ENCODE measurements around the gene SYT6.

Gene SYT6

GRCh38 chr1:114092186-114093062 is 61.2 kb downstream of the SYT6 start:
- no peak for DNase-seq (ENCODE audit: low read depth in 2 of 2)

GRCh38 chr1:114091711-114092110 is 62.0 kb downstream of the SYT6 start:
- no peak for DNase-seq (ENCODE audit: low read depth in 2 of 2)

GRCh38 chr1:114090738-114091505 is 62.7 kb downstream of the SYT6 start:
- no peak for DNase-seq (ENCODE audit: low read depth in 2 of 2)

- DNase-seq (ENCODE audit: low read depth in 2 of 2): no peak
These were observed 64.0 kb downstream of the SYT6 start for GRCh38 chr1:114089502-114090138.

- no peak for DNase-seq (ENCODE audit: low read depth in 2 of 2)
These were observed 65.0 kb downstream of the SYT6 start for GRCh38 chr1:114088392-114089299.

- DNase-seq (ENCODE audit: low read depth in 2 of 2): no peak
These were observed 66.2 kb downstream of the SYT6 start for GRCh38 chr1:114087495-114087894.

GRCh38 chr1:114086601-114087368 is 66.9 kb downstream of the SYT6 start:
- DNase-seq (ENCODE audit: low read depth in 2 of 2): no peak

- no peak for DNase-seq (ENCODE audit: low read depth in 2 of 2)
These were observed 70.6 kb downstream of the SYT6 start for GRCh38 chr1:114082867-114083585.

- no peak for DNase-seq (ENCODE audit: low read depth in 2 of 2)
These were observed 71.4 kb downstream of the SYT6 start for GRCh38 chr1:114082304-114082630.

- DNase-seq (ENCODE audit: low read depth in 2 of 2): no peak
These were observed 72.0 kb downstream of the SYT6 start for GRCh38 chr1:114081437-114082303.

GRCh38 chr1:114080511-114081436 is 72.9 kb downstream of the SYT6 start:
- DNase-seq (ENCODE audit: low read depth in 2 of 2): no peak

- DNase-seq (ENCODE audit: low read depth in 2 of 2): no peak
These were observed 74.0 kb downstream of the SYT6 start for GRCh38 chr1:114079596-114080190.

GRCh38 chr1:114078116-114078515 is 75.6 kb downstream of the SYT6 start:
- DNase-seq (ENCODE audit: low read depth in 2 of 2): no peak

GRCh38 chr1:114077188-114077587 is 76.5 kb downstream of the SYT6 start:
- DNase-seq (ENCODE audit: low read depth in 2 of 2): no peak

- no peak for DNase-seq (ENCODE audit: low read depth in 2 of 2)
These were observed 77.4 kb downstream of the SYT6 start for GRCh38 chr1:114076308-114076707.

GRCh38 chr1:114075546-114076242 is 78.0 kb downstream of the SYT6 start:
- DNase-seq (ENCODE audit: low read depth in 2 of 2): no peak

- no peak for DNase-seq (ENCODE audit: low read depth in 2 of 2)
These were observed 78.6 kb downstream of the SYT6 start for GRCh38 chr1:114075105-114075504.

Measured in stimulated activated CD4-positive, alpha-beta T cell treated with anti-CD3 and anti-CD28 coated beads, Interleukin-1b, Interleukin-23, amount 100 ng/mL, for 4 hours (primary cell).